ENCODE data around the gene ATG4B.
A peak's percentile ranks its signal among the peaks of the same experiment; 100 is the strongest.

Gene ATG4B

GRCh38 chr2:241672243-241673188 is 35.0 kb downstream of the ATG4B start:
- no peak for DNase-seq (ENCODE audit: insufficient read length)
- TF ChIP-seq TAF1 (IDR thresholded peaks at IDR 0.05; ENCODE audit: borderline replicate concordance, low read depth, low read length) (no peak), POLR2A (IDR thresholded peaks at IDR 0.05; ENCODE audit: low read depth, low read length) (no peak), POLR2AphosphoS5 (IDR thresholded peaks at IDR 0.05; ENCODE audit: low read depth, low read length) (no peak)
- no peak for FAIRE-seq

GRCh38 chr2:241673189-241673663 is 35.7 kb downstream of the ATG4B start:
- no peak for TF ChIP-seq POLR2A (IDR thresholded peaks at IDR 0.05; ENCODE audit: low read depth, low read length)
- TF ChIP-seq POLR2AphosphoS5 (IDR thresholded peaks at IDR 0.05; ENCODE audit: low read depth, low read length), result no peak
- TF ChIP-seq TAF1 (IDR thresholded peaks at IDR 0.05; ENCODE audit: borderline replicate concordance, low read depth, low read length), result no peak
- no peak for FAIRE-seq
- no peak for DNase-seq (ENCODE audit: insufficient read length)

GRCh38 chr2:241673797-241674725 is 36.6 kb downstream of the ATG4B start:
- TF ChIP-seq POLR2A (IDR thresholded peaks at IDR 0.05; ENCODE audit: low read depth, low read length) (no peak), TAF1 (IDR thresholded peaks at IDR 0.05; ENCODE audit: borderline replicate concordance, low read depth, low read length) (no peak), POLR2AphosphoS5 (IDR thresholded peaks at IDR 0.05; ENCODE audit: low read depth, low read length) (no peak)
- DNase-seq (ENCODE audit: insufficient read length) (no peak), FAIRE-seq (no peak)

GRCh38 chr2:241675885-241676284 is 38.4 kb downstream of the ATG4B start:
- TF ChIP-seq POLR2A (IDR thresholded peaks at IDR 0.05; ENCODE audit: low read depth, low read length), result no peak
- TF ChIP-seq POLR2AphosphoS5 (IDR thresholded peaks at IDR 0.05; ENCODE audit: low read depth, low read length), result no peak
- TF ChIP-seq TAF1 (IDR thresholded peaks at IDR 0.05; ENCODE audit: borderline replicate concordance, low read depth, low read length), result no peak
- DNase-seq (ENCODE audit: insufficient read length) (no peak), FAIRE-seq (no peak)

- no peak; the same call in 1 of the 2 replicates for TF ChIP-seq POLR2A (IDR thresholded peaks at IDR 0.05; ENCODE audit: low read depth, low read length)
- no peak for TF ChIP-seq POLR2AphosphoS5 (IDR thresholded peaks at IDR 0.05; ENCODE audit: low read depth, low read length)
- no peak for TF ChIP-seq TAF1 (IDR thresholded peaks at IDR 0.05; ENCODE audit: borderline replicate concordance, low read depth, low read length)
- DNase-seq (ENCODE audit: insufficient read length), result no peak
- no peak for FAIRE-seq
These were observed 39.2 kb downstream of the ATG4B start for GRCh38 chr2:241676665-241677064.

DNA sequence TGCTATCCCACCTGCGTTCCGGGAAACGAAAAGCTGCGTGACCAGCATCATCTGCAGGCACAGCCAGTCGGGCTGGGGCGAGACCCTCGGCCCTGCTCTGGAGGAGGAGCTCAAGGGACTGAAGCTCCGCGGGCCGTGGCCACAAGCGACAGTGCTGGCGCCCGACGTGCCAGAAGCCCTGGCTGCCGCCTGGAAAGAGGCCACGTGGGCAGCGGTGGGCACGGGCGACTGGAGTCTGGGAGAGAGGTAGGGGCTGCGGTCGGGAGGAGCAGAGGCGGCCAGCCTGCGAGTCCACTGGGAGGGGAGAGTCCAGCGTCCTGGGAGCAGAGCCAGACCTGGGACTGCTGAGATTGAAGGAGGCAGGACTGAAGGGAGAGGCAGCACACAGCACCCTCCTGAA is 39.9 kb downstream of the ATG4B start:
- no peak for FAIRE-seq
- no peak for TF ChIP-seq POLR2A (IDR thresholded peaks at IDR 0.05; ENCODE audit: low read depth, low read length)
- no peak for TF ChIP-seq TAF1 (IDR thresholded peaks at IDR 0.05; ENCODE audit: borderline replicate concordance, low read depth, low read length)
- no peak for TF ChIP-seq POLR2AphosphoS5 (IDR thresholded peaks at IDR 0.05; ENCODE audit: low read depth, low read length)
- DNase-seq (ENCODE audit: insufficient read length), result no peak

DNA sequence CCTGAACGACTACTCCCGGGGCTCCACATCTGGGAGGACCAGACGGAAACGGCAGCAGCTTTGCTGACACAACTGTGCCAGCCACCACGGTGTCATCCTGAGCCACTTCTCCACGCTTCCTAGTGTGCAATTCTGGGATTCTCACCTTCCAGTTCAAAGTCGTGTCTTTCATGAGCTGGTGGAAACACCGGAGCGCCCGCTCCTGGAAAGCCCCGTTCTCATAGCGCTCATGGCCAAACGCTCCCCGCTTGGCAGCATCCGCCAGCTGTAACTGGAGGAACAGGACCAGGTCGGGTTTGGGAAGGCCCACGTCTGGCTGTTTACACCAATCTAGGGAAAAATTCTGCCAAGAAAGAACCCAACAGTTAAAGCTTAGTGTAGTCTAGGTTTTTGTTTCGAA is 40.8 kb downstream of the ATG4B start:
- no peak for TF ChIP-seq POLR2A (IDR thresholded peaks at IDR 0.05; ENCODE audit: low read depth, low read length)
- no peak for TF ChIP-seq TAF1 (IDR thresholded peaks at IDR 0.05; ENCODE audit: borderline replicate concordance, low read depth, low read length)
- TF ChIP-seq POLR2AphosphoS5 (IDR thresholded peaks at IDR 0.05; ENCODE audit: low read depth, low read length), result no peak
- DNase-seq (ENCODE audit: insufficient read length) (no peak), FAIRE-seq (no peak)

DNA sequence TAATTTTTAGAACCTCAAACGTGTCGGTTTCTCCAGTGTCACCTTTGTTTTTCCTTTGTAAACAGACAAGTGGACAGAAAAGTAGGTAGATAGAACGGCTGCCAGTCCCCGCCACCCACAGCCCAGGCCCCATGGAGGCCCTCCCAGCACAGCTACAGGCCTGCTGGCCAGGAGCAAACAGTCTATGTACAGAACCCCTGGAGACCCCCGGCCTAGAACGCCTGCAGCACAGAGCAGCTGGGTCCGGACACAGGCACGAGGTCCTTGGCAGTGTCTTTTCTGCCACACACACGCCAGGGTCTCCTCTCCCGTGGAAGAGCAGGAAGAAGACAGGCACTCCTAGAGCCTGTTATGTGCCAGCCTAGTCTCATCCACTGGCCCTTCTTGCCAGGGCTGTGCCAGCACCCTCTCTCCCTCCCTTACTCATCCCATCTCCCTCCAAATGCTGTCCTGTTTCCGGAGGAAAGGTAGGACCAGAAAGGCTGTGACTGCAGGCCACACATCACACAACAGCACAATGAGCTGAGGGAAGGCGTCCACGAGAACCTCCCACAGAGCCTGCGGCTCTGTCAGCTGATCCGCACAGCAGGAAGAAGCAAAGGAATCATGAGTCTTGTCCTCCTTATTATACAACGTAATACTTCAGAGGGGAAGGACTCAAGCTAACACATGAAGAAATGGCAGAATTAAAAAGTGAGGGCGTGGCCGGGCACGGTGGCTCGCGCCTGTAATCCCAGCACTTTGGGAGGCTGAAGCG is 41.5 kb downstream of the ATG4B start:
- no peak for FAIRE-seq
- no peak for DNase-seq (ENCODE audit: insufficient read length)
- no peak for TF ChIP-seq TAF1 (IDR thresholded peaks at IDR 0.05; ENCODE audit: borderline replicate concordance, low read depth, low read length)
- TF ChIP-seq POLR2A (IDR thresholded peaks at IDR 0.05; ENCODE audit: low read depth, low read length), result 0 out of 2 replicates have a peak, but pooled peaks have one; percentile 17

DNA sequence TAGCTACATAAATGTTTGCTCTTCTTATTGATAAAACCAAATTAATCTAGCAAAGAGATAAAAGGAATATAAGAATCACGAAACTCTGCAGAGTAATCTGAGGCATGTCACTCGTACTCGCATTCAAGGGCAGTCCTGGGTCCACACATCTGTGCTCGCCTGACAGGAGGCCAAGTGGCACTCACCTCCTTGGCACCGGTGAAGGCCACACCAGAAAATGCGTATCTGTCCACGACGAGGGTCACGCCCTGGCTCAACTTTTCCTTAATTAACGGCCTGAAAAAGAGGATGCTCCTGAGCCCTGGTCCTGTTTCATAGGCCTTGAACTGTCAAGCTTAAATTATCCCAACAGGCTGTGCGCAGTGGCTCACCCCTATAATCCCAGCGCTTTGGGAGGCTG is 42.6 kb downstream of the ATG4B start:
- FAIRE-seq (no peak), DNase-seq (ENCODE audit: insufficient read length) (no peak)
- TF ChIP-seq POLR2AphosphoS5 (IDR thresholded peaks at IDR 0.05; ENCODE audit: low read depth, low read length) (no peak), TAF1 (IDR thresholded peaks at IDR 0.05; ENCODE audit: borderline replicate concordance, low read depth, low read length) (no peak), POLR2A (IDR thresholded peaks at IDR 0.05; ENCODE audit: low read depth, low read length) (no peak)

DNA sequence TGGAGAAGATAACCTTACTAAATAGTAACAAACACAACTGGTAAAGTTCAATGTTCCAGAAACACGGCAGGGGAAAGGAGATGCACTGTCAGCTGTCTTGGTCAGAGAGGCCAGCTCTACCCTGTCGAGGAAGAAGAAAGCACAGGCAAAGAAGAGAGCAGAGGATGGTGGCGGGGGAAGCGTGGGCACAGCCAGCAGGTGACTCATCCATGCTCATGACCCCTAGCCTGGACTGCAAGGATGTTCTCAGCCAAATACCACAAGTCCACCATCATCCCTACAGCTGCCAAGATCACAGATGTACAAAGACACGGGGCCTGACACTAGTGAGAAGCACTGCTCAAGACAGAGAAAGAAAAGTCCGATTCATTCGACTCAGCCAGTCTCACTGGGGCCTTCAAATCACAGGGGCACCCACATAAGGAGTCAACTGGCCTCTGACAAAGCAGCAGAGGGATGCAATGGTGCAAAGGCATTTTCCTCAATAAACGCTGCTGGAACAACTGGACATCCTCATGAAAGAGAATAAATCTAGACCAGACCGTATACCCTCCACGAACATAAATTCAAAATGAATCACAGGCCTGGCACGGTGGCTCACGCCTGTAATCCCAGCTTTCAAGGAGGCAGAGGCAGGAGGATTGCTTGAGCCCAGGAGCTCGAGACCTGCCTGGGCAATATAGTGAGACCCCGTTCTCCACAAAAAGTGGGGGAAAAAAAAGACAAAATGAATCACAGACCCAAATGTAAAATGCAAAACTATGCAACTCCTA is 43.5 kb downstream of the ATG4B start:
- TF ChIP-seq TAF1 (IDR thresholded peaks at IDR 0.05; ENCODE audit: borderline replicate concordance, low read depth, low read length), result no peak
- TF ChIP-seq POLR2A (IDR thresholded peaks at IDR 0.05; ENCODE audit: low read depth, low read length), result no peak
- TF ChIP-seq POLR2AphosphoS5 (IDR thresholded peaks at IDR 0.05; ENCODE audit: low read depth, low read length), result no peak
- DNase-seq (ENCODE audit: insufficient read length) (no peak), FAIRE-seq (no peak)

Measured in GM12892 (cell line).